NCI-H2081 (cell line): Measurements from ENCODE around the gene RNF34.

Experiments used
- DNase-seq, 2 experiments: peaks; one replicate each; lab custom pipeline; 2025; lab: John Stamatoyannopoulos, UW

Gene RNF34

DNA sequence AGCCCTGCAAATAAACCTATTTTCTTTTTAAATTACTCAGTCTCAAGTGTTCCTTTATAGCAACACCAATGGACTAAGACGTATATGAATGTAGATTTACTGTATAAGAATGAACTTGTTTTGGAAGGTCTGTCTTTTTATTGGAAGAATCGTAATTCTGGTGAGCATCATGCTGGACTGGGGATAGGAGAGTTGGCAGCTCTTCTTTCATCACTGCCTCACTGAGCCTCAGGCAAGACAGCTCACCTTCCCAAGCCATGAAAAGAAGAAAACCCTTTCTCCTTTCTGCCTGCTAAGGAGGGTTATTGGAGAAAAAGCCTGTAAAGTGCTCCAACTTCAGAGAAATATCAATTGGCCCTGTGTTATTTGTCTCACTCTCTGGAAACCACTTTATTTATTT lies 9.1 kb upstream of the RNF34 start:
- no peak for DNase-seq

DNA sequence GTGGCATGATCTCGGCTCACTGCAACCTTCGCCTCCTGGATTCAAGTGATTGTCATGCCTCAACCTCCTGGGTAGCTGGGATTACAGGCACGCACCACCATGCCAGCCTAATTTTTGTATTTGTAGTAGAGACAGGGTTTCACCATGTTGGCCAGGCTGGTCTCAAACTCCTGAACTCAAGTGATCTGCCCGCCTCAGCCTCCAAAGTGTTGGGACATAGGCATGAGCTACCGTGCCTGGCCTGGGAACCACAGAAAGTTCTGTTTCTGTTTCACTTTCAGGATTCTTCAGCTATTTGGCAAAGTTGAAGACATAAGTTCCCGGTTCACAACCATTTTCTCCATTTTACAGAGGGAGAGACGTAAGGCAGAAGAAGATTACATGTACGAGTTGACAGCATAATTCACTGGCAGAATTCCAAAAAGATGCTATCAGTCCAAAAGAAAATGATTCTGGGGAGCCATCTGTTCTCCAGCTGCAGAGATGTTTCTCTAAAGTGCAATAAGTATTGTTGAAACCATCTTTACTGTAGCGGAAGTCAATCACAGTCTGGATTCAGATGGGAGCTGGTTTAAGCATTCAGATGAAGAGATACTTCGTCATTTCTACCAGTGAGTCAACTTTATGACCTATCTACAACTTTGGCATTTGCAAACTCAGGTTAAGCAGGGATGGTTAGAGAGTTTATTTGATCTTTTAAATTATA lies 8.1 kb upstream of the RNF34 start:
- DNase-seq = no peak

DNA sequence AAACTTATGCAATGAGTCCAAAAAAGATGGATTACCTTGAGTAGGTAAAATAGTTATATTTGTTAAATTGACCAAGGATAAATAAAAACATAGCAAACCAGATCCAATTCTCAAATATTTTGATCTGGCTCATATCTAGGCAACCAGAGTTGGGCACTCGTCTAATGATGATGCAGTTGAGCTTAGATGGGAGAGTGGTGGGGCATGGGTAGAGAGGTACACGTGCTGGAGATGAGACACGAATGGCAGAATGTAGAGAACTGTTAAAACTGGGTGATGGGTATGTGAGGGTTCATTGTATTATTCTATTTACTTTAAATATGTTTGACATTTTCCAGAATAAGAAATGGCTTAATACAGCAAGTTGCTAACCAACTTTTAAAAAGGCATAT lies 7.6 kb upstream of the RNF34 start:
- no peak for DNase-seq

DNA sequence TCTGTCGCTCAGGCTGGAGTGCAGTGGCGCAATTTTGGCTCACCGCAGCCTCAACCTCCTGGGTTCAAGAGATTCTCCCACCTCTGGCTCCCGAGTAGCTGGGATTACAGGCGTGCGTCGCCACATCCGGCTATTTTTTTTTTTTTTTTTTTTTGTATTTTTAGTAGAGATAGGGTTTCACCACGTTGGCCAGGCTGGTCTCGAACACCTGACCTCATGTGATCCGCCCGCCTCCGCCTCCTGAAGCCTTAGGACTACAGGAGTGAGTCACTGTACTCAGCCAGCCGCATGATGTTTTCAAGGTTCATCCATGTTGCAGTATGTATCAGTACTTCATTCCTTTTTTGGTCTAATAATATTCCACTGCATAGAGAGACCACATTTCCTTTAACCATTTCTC lies 2.4 kb upstream of the RNF34 start:
- DNase-seq = no peak

DNA sequence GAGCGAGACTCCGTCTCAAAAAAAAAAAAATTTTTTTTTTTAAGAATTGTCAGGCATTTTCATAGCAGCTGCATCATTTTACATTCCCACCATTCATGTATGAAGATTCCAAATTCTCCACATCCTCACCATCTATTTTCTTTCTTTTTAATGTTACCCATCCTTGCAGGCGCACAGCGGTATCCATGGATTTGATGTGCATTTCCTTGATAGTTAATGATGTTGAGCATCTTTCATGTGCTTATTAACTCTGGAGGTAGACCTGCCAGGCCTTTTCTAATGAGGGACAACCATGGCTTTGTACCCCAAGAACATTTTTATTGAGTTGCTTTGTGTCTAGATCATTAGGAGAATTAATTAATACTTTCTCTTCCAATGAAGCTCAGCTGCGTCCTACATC lies 1.6 kb upstream of the RNF34 start:
- no peak for DNase-seq

DNA sequence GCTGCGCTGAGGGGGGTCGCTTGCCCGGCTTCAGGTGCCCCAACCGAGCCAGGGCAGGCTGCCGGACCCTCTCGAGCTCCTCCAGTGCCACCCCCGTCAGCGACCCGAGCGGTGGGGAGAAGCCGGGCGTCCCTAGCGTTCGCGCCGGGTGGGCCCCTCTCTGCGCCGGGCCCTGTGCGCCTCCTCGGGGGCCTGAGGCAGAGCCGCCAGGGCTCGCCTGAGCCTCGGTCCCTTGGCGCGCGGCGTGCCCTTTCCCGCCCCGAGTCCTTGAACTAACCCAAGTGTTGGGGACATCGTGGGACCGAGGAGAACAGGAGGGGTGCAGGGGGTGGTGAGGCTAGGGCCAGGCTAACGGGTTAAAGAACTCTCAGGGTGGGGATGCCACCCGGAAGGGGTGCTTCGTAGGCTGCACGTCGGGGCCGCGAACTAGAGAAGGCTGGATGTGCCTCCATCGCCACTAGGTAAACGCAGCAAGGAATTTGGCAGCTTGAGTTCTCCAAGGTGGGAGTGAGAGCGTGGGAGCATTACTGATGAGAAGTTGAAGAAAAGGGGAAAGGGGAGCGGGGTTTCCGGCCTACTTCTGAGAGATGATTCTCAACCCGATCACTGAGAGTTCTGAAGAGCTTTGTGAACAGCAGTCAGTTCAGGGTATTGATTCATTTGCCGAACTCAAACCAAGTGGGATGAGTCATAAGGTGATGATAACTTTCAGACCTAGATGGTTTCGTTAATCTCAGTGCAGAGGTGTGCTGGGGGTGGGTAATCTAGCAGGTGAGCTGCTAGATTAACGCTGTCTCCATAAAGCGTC lies 618 bp downstream of the RNF34 start:
- peak; percentile 4 to 56 for DNase-seq

DNA sequence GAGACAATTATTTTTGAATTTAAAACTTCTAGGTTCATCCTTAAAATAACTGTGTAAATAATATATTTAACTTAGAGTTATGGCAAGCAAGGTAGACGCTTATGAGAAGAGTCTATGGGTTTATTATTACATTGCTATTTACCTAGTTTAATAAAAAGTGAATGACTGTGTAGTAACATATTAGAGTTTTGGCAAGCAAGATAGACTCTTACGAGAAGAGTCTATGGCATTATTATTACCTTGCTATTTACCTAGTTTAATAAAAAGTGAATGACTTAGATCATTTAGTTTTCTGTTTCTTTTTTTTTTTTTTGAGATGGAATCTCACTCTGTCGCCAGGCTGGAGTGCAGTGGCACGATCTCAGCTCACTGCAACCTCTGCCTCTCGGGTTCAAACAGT lies 3.8 kb downstream of the RNF34 start:
- no peak for DNase-seq

DNA sequence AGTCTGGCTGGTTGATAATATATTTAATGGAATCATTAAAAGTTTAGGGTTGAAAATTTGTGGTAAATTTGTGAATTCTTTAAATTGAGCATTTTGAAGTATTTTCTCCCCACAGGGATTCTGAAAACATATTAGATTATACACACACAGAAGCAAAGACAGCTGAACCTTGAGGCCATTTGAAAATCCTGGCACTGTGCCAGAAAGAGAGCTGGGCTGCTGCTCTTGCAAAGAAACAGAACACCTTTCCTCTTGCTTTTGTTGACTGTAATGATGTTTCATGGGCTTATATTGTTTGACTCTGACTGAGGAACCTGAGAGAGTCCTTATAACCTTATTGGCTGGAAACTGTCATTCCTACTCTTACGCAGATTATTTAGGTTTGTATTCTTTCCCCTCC lies 4.8 kb downstream of the RNF34 start:
- DNase-seq = peak; percentile 69 to 85

DNA sequence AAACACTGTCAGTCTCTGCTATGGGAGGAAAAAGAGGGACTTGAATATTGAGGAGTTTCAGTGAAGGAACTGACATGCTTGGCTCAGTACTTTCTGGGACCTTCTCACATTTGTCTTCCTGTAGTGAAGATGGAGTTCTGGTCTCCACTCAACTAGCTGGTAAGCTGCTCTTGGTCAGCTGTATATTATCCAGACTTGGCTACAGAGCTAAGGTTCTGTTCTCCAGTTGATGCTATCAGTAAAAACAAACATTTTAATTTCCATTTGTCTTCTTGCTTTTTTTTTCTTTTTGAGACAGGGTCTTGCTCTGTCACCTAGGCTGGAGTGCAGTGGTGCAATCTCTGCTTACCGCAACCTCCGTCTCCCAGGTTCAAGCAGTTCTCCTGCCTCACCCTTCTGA lies 5.3 kb downstream of the RNF34 start:
- DNase-seq = no peak

DNA sequence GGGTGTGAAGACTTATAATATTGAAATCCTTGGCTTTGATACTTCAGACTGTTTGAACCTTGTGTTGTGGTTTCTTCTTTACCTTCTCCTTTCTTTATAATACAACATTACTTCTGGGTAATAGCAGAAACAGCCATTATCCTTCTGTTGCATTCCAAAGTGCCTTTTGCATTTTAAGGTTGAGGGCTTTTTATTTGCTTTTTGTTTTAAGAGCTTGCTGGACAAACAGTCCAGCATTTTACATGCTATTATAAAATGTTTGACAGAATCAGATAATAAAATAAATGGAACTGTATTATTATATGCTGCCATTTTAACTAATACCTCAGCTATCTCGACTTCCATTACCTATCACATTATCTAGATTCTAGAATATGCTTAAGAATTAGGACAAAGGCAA lies 14.0 kb downstream of the RNF34 start:
- DNase-seq = no peak

DNA sequence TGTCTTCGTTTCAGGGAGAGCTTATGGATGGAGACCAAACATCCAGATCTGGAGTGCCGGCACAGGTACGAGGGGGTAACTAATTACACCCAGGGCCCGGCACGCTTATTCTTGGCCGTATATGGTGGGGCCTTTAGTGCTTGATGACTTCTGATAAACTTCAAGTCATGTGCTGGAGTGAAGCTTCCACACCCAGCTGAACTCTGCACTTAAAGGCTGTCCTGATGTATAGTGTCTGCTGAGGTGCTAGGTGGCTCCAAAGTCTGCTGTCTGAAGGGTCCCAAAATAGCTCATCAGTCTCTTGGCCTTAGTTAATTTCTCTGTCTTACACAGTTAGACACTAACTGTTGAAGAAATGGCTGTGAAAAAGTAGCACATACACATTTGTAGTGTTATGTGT lies 17.9 kb downstream of the RNF34 start:
- no peak for DNase-seq

DNA sequence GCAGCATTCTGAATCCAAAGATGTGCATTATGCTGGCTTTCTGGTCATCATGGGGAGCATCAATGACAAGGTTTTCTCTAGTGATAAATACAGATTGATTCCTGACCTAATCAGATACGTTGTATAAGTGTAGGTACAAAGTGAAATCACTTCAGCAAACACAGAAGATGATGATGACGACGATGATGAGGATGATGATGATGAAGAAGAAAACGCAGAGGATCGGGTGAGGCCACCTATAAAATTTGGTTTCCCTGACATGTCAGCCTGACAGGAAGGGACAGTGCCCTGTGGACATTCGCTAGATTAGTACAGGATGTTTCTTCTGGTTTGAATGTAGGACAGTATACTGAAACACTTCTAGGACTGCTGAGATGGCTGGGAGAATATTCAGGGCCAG lies 20.2 kb downstream of the RNF34 start:
- no peak for DNase-seq

DNA sequence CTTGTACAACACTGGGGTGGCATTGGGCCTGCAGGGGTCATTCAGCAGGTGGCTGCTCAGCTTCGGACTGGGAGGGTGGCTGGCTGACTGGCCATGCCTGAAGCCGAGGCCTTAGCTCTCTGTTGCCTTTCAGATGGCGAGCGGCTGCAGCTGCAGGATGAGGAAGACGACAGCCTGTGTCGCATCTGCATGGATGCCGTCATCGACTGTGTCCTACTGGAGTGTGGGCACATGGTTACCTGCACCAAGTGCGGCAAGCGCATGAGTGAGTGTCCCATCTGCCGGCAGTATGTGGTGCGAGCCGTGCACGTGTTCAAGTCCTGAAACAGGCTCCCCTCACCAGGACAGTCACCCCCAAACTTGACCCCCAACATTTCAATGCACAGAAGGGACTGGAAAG lies 23.3 kb downstream of the RNF34 start:
- DNase-seq = no peak

DNA sequence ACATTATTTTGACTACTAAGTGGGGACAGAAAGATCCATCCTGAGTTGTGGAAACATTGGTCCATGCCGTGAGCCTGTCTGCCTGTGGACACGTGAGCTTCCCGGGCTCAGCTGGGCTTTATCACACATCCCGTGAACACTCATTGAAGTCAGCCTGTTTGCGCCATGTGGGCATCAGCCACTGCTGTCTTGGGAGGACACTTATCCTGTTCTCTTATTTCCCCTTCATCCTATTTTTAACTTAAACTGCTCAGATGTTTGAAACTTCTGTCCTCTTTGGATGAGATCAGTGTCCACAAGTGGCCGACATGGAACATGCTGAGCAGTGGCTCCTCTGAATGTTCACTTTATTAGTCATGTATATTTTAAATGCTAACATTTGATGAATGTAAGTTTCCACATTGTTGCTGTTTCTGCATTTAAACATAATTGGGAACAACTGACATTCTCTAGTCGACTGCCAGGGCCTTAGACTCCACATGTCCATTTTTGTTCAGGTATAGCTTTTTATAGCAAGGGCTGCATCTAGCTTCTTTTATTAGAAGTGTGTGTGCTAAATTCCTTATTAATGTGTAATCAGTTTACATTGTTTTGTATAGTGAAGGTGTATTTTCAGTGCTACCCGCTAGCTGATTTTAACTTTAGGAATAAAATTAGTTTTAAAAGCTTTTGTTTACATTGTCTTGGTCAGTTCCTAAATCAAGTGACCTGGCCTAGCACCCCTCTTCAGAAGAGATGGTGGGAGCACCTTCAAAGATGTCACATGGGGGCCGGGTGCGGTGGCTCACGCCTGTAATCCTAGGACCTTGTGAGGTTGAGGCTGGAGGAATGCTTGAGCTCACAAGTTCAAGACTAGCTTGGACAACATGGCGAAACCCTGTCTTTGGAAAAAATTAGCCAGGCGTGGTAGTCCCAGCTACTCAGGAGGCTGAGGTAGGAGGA lies 24.0 kb downstream of the RNF34 start:
- DNase-seq = no peak

DNA sequence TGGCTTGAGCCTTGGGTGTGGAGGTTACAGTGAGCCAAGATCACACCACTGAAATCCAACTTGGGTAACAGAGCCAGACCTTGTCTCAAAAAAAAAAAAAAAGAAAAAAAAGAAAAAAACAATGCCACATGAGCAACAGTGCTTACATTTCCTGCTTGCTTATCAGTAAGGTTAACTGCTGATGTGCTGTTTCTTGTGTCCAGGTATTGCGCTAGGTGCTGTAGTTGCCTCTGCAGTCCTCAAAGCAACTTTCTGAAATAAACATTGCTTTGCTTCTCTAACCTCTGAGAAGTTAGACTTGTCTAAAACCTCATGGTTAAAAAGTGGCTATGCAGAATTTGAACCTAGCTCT lies 24.7 kb downstream of the RNF34 start:
- no peak for DNase-seq

DNA sequence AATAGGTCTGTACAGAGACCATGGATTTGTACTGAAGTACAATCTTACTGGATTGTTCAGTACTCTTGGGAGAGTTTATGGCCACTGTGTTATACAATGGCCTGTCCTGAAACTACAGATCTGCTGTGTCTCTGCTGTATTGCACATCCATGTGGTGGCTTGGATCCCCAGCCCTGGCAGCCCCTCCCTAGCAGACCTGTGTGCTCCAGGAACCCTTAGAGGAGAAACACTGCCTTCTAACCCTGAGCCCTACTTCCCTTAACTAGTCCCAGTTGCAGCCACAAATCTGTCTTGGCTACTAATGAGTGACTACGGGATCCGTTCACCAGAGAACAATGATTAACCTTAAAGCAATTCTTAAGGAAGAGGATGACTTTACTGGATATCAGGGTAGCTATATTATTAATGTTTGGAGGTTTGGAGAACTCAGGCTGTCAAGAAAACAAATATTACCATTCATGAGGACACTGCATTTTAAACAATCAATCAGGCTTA lies 27.7 kb downstream of the RNF34 start:
- no peak for DNase-seq

DNA sequence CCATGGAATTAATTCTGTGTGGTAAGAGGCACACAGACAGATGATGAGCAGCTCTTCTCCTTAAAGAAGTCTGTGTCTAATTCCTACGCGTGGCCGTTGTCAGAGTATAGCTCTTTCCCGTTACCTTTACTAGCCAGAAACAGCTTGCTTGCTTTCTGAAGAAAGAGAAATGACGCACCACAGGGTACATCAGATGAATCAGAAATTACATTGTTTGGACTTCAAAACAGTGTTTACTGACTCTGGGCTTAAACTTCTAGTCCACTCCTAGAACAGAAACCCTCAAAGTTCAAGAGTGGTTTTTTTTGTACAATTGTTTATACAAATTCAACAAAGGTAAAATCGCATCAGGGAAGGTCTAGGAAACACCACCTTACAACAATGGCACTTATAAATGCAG lies 29.0 kb downstream of the RNF34 start:
- no peak for DNase-seq

DNA sequence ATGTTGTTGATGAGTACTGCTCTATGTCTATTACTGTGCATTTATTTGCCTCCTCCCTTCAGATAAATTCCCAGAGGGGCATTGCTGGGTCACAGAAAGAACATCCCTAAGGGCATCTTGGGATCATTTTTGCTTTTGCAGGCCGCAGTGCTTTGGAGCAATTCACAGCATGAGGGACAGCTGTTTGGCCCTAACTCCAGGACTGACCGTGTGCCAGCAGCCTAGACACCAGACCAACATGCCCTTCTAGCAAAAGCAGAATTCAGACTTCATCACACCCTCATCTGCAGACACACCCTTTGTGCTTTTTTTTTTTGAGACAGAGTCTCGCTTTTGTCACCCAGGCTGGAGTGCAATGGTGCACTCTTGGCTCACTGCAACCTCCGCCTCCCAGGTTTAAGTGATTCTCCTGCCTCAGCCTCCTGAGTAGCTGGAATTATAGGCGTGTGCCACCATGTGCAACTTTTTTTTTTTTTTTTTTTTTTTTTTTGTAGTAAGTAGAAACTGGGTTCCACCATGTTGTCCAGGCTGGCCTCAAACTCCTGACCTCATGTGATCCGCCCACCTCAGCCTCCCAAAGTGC lies 31.0 kb downstream of the RNF34 start:
- no peak for DNase-seq

DNA sequence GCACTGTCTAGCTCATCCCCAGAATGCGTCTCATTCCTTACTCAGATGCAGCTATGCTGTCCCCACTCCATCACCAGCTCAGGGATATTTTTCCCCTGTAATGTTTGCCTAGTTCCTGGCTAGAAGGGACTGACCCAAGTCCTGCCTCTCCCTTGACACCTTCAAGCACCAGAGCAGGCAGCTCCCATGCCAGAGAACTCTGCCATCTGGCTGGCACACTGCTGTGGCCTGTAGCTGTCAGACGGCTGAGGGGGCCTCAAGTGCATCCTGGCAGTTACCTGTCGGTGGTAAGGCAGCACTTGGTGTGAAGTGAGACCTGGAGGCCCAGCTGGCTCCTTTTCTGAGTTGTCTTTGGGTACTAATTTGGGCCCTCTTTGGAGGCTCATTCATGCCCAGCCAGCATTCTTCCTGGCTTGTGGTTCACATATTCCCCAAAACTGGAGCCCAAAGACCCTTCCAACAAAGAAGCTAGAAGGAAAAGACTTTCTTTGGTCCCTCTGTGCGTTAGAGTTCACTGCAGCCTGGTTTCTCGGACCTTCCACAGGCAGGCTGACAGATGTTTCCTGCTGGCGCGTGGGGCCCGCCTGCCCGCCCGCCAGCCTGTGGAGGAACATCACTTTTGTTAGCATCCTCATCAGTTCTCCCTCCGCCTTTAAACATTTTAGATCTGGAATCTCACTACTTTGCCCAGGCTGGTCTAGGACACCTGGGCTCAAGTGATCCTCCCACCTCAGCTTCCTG lies 33.0 kb downstream of the RNF34 start:
- no peak for DNase-seq

DNA sequence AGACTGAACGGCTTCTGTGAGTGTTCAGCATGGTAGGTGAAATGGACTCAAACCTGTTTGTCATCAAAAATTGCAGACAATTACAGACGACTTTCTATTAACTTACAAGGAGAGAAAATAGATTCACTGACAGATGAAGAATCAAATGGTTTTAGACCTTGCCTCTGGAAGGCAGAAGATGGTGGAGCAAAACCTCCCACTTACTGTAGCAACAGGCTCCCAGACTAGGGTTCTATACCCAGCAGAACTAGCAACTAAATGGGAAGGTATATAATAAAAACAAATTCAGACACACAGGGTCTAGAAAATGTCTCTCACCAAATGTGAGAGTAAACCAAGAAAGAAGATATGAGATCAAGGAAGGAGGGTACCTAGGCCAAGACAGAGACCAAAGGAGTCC lies 36.8 kb downstream of the RNF34 start:
- no peak for DNase-seq

DNA sequence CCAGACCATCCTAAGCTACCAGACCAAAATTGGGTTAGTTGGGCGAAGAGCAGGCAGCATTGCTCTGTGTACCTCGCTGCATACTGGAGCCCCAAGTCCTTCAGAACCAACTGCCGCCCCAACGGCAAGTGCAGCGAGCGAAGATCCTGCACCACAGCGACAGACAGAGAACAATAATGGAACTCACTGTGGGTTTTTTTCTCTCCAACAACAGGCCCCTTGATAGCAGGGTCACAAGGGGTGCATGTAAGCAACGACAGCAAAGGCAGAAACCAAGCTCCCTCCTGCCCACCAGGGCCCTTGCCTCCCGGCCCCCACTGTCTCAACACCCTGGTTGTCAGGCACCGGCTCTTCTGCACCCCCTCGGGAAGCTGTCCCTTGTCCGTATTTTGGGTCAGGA lies 39.0 kb downstream of the RNF34 start:
- no peak for DNase-seq

DNA sequence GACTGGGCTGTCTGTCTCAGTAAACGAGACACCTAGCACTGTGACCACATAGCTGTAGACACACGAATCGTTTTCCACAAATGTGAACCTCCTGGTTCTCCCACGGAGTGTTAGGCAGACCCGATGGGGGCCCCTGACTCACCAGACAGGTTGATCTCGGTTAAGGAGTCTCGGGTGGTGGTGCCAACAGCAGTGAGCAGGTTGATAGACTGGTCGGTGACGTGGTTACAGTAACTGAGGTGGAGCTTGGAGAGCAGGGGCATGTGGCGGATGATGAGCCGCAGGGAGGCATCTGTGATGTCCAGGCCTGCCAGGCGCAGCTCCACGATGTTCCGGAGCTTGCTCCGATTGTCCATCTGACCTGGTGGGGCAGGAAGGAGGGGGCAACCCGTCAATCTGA lies 39.8 kb downstream of the RNF34 start:
- DNase-seq = no peak
